ENCODE data around the gene CACNB2.
"Not testable (repeated sequence)": the region's sequence is repeated elsewhere in the genome, so short reads cannot be mapped to it uniquely, and the experiment has no call there.

Gene CACNB2

DNA sequence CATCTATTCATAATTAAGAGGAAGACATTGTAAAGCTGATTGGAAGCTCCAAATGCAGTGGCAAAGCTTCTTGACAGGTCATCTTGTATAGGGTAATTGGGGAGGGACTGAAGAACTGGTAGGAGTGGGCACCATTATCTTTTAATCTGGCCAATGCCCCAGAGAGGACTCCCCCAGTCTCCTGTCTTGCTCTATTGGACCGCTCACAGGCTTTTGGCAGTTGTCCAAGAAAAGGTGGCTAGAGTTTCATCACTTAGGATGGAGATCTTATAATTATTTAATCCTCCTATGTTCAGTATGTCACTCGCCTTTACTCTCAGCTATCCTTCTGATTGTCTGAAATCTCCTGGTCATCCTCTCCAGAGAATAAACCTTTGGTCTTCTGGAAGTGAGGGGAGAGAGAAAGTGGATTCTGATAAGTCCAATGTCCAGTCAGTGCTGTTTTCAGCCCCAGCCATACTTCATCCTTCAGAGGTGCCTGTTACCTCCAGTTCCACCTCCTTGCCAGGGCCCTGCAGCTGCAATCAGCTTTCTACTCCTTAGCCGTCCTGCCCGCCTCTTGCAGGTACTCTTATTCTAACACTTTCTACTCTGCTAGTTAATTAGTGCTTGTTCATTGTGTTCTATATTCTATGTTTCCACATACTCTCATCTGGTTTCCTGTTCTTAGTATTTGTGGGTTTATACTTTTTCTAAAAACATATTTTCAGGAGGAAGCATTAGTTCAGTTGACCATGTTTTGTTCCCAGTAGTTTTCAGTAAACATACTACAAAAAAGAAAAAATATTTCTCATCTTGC is 269.6 kb downstream of the CACNB2 start:
- no peak for DNase-seq

DNA sequence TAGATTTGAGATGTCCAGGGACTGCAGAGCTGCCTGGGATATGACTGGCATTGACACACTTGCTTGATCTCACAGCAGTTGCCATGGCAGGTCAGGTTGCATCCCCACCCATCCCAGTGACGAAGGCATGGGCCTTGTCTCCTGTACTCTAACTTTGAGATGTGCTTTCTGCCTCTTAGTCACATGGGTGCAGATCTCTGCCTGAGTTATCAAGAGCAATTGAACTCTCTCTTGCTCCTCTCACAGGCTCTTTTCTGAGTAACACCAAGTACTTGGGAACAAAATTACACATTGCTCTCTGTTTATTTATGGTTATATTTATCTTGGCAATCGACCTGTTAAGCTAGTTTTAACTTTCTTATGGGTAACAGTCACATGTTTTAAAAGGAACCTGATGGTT is 273.8 kb downstream of the CACNB2 start:
- DNase-seq = no peak

DNA sequence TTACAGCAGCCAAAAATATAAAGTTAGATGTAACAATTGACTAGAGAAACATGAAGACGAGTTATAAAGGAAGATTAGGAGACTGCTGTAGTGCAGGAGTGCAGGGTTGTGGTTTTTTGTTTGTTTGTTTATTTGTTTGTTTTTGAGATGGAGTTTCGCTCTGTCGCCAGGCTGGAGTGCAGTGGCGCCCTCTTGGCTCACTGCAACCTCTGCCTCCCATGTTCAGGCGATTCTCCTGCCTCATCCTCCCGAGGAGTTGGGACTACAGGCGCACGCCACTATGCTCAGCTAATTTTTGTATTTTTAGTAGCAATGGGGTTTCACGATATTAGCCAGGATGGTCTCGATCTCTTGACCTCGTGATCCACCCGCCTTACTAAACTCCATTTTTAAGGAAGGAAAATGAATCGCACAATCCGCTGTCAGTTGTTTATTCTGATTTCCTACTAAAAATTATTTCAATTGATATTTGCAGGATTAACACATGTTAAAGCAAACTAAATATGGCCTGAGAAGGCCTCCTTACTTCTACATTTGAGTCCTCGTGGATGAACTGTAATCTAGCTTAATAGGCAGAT is 277.8 kb downstream of the CACNB2 start:
- DNase-seq = no peak

DNA sequence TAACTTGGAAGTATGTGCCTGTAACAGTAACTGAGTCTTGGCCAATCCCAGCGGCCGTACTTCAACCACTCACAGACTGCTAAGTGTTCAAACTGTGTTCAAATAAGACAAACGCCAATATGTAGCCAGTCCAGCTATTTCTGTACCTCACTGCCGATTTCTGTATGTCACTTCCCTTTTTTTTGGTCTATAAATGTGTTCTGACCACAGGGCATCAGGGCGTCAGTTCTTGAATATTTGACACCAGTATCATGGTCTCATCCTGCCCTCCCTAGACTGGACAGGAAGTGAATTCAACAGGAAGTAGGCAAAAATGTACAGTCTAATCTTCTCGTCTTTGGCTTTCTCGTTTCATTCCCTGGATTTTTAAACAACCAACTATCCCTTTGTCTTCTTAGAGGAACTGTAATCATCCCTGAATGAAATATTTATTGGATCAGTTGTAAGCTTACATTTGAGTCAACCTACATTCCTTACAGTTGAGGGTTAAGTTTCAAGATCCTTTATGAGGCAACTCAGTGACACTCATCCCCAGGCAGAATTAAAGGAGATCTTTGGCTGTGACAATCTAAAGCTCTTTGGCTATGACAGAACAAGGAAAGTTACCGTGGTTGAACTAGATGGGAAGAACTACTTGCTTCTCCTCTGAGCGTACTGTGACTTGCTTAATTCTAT is 278.5 kb downstream of the CACNB2 start:
- DNase-seq = no peak

DNA sequence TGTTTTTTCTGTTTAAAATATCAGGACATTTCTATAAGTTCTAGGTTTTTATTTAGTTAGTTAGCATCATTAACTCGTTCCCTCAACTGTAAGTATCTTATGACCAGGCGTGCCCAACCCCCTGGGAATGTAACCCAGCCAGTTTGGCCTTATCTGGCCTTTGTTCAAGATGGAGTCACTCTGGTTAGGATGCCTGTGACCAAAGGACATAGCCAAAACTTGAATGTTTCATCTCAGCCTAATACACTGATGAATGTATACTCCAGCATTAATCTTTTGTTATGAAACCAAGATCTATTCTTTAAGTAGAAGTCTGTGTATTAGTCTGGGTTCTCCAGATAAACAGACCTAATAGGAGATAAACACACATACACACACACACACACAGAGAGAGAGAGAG is 279.7 kb downstream of the CACNB2 start:
- DNase-seq = no peak

DNA sequence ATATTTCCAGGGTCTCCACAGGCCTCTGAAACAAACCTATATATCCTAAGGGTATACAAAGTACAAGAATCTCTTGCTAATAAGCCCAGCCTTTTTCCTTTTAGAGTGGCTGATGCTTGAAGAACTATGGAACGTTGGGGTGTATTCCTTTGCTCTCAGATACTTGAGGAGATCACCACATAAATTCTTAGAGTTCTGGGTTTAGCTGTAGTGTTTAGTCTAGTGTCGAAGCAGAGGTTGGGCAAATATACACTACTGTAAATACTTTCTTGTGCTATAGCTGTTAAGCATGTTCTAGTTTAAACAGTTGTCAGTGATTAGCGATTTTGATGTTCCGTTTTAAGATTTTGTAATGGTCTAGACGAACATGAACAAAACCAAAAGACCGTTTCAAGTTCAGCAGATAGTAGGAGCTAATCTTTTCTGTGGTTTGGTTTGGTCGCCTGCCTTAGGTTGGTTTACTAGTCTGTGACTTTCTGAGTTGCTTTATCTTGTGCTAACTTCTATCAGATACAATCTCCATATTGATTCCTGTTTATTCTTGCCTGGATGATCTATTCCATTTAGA is 281.6 kb downstream of the CACNB2 start:
- DNase-seq = no peak

DNA sequence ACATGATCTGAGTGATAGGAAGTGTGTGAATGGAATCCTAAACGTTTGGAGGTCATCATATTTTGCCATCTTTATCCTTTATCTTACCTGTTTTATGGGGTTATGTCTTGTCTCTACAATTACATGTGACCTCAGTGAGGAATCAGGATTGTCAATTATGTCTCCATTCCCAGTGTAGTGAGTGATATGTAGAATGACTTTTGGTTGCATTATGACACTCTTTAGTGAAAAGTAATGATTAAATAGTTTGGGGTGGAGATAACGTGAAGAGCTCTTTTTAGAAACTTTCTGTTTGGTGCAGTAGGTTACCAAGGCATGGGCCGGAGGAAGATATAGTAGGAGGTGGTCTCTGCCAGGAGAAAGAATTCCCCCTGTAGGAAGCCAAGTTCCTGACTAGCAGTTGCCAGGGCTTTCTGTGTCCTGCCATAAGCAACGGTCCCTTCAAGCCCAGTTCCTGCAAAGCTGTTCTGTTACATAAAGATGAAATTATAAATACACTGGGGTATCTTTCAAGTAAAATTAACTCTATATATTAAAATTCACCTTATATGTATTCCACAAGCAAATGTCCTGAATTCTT is 282.9 kb downstream of the CACNB2 start:
- no peak for DNase-seq

DNA sequence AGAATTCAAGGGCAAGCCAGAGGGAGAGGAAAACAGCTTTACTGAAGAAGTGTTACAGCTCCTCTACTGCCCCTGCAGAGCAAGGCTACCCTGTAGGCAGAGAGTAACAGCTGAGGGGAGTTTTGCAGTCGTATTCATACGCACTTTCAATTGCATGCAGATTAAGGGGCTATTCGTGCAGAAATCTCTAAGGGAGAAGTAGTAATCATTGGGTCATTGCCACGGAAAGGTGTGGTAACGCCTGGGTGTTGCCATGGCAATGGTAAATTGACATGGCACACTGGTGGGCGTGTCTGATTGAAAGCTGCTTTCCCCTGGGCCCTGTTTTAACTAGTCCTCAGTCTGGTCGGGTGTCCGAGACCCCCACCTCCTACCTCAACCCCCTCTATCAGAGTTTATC is 284.0 kb downstream of the CACNB2 start:
- no peak for DNase-seq

DNA sequence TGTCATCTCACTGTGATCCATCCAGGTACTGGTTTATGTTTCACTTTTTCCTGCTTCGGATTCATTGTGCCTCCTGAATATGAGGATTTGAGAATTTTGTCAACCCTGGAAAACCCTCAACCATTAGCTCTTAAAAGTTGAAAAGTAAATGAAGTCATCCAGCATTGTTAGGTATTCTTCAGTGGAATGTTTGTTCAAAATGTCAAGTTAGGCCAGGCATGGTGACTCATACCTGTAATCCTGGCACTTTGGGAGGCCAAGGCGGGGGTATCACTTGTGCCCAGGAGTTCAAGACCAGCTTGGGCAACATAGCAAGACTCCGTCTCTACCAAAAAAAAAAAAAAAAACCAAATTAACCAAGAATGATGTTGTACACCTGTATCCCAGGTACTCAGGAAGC is 289.1 kb downstream of the CACNB2 start:
- no peak for DNase-seq

DNA sequence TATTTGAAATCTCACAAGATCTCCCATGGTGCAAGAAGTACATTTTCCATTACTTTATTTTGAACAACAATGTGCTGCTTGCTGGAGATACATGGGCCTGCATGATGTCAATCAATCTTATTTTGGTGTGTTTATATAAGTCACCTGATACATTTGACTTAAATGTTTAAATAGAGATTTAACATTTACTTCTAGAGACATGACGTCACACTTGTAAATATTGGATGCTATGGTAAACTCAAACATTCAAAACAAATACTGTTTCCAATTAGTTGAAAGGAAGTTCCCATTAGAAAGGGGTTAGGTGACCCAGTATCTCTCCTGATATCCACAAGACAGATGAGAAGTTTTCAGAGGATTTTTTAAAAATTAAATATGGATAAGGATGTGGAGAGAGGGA is 296.7 kb downstream of the CACNB2 start:
- DNase-seq = no peak

DNA sequence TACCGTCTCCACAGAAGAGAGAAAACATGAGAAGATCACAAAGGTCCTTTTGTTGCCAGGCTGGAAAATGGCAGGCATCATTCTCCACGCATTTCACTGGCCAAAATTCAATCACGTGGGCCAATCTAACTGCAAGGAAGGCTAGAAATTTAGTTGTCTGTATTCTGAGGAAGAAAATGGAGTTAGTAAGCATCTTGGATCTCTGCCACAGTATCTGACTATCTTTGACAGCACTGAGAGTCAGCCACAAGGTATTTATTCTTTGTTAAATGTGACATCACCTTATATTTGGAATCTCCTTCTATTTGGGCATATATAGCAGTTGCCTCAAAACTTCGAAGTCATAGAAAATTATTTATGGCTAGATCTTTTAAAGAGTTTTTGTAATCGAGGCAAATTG is 297.3 kb downstream of the CACNB2 start:
- no peak for DNase-seq

DNA sequence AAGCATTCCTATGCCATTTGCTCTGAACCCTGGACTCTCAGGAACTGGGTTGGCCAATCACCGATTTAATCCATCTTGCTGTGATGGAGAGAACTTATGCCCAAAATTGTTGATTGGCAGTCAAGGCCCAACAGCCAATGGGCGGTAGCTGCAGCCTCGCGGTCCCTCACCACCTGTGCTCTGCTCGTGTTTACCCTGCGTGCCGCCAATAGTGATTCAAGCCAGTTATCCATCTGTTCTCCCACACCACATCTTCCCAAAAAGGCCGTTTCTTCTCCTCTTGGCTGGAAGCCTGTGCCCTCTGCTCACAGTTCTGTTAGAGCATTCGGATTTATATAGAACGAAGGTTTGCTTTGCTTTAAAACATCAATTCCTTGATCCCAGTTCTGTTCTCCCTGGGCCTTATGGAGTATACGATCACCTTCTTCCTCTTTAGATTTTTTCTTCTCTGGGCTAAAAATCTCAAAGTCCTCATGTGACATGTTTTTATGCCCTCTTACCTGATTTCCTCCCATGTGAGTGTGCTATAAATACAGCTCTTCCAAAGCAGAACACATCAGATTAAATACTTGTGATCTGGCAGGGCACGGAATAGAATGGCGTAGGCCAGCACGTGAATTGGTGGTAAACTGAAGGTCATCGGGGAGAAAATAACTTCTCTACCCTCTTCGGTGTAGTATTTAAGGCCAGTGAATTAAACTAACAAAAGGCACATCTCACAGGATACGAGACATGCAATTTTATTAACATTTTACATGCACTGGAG is 298.3 kb downstream of the CACNB2 start:
- DNase-seq = no peak

DNA sequence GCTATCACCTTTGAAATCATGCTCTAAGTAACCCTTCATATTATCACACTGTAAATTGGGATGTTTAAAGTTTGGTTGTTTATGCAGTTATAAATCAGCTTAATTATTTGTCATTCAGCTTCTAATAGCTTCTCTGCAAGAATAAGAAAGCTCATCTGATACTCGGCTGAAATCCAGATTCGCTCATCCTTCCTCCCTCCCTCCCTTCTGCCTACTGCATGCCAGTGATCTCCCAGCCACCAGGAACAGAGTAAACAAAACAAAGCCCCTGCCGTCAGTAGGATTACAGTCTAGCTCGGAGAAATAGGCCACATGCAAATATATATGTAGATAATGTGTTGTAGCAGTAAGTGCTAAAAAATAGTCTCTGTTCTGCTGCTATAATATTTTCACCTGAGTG is 299.4 kb downstream of the CACNB2 start:
- DNase-seq = no peak

DNA sequence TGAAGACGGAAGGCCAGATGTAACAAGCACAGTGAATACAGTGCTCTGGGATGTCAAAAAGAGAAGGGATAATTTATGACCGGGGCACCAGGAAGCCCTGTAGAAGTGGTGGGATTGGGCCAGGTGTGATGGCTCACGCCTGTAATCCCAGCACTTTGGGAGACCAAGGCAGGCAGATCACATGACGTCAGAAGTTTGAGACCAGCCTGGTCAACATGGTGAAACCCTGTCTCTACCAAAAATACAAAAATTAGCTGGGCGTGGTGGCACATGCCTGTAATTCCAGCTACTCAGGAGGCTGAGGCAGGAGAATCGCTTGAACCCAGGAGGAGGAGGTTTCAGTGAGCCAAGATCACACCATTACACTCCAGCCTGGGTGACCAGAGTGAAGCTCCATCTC is 305.4 kb downstream of the CACNB2 start:
- DNase-seq = not testable (repeated sequence)

DNA sequence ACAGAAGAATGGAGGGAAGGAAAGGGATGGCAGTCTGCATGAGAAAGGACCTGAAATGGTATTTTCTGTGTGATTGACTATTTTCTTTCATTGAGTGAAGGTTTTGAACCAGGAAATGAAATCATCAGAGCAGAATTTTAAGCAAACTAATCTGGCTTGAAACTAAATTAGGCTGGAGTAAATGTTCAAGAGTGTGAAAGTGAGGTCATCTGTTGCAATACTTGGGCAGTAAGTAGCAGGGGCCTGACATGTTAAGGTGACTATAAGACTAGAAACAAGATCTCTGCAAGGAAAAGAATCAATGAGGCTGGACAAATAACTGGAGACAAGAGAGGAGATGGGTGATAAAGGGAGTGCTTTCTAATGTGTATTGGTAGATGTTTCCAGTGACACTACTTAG is 306.0 kb downstream of the CACNB2 start:
- no peak for DNase-seq

DNA sequence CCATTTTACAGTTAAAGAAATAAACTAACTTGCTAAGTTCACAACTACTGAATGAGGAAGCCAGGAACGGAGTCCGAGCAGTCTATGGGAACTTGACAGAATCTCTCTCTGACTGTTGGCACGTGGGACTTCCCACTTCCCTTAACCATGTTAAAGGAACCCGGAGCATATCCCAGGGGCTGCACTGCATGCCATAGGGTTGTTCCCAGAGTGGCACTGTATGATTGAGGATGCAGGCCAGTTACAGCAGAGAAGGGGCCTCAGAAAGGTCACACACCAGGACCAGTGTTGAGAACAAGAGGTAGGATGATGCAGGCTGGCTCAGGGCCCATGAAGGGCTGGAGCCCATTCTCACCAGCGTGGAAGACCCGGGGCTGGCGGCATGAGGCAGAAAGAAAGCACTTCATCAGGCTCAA is 309.4 kb downstream of the CACNB2 start:
- no peak for DNase-seq

DNA sequence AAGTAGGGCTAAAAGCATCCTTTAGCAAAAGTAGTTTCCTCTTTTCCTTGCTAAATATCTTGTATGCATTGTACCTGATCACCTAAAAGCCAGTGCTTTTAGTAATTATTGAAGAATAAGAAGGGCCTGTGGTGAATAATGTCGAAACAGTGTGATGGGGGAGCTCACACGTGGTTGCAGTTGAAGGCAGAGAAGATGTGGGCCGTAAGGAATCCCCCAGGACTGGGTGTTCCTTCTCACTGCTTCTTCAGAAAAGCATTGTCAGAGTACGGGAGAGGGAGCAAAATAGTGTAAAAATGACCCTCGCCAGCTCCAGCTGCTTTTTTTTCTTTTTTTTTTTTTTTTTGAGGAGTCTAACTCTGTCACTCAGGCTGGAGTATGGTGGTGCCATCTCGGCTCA is 310.1 kb downstream of the CACNB2 start:
- no peak for DNase-seq

DNA sequence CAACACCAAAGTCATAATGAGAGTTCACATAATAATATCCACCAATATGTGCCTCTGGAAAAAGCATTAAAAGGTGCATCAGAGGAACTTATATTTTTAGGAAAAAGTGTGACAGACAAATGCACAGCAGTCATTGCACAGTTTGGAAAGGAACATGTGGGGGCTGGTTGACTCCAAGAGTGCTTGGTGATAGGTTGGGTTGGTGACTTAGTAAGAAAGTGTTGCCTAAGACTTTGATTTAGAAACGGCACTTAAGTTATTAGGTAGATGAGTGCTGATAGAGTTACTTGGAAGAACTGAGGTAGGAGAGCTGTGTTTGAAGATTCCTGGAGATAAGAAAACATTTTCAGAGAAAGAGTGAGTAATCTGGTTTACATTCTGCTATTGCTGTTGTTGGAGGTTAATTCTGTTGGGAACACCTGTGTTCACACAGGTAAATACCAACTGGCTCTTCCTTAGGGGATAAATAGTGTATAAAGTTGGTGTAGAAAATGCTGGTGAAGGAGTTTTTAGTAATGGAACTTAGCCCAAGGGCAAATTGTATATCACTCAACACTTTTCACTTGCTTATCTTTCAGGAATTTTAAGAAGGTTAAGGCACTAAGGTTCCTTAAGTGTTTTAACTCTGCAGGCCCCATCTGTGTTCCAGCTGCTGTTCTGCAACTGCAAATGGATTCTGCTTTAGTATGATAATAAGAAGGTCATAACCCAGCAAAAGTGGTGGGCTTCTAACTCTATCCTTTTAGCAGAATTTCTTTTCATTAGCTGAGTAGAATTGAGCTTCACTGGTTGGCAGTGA is 315.1 kb downstream of the CACNB2 start:
- DNase-seq = no peak

DNA sequence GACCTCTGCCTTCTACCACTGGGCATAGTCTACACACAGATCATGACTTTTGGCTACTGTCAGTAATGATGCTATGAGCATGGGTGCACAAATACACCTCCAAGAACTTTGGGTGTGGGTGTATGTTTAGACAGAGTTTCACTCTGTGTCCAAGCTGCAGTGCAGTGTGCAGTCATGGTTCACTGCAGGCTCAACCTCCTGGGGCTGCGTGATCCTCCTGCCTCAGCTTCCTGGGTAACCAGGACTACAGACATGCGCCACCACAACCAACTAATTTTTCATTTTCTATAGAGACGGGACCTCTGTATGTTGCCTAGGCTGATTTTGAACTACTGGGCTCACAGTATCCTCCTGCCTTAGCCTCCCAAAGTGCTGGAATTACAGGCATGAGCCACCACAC is 316.8 kb downstream of the CACNB2 start:
- no peak for DNase-seq

DNA sequence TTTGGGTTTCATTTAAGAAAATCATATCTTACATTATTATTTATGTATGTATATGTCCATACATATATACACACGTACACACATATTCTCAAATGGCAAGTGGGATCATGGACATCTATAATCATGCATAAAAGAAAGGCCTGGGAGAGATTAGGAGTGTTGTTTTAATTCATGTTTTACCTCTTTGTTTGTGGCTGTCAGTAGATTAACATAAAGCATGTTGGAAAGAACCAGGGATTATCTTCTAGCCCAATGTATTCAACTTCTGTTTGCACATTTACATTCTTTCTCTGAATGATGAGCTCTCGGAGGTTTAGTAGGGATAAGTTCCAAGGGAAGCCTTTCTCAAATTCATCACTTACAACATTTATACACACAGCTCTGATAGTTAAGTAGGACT is 319.8 kb downstream of the CACNB2 start:
- no peak for DNase-seq

DNA sequence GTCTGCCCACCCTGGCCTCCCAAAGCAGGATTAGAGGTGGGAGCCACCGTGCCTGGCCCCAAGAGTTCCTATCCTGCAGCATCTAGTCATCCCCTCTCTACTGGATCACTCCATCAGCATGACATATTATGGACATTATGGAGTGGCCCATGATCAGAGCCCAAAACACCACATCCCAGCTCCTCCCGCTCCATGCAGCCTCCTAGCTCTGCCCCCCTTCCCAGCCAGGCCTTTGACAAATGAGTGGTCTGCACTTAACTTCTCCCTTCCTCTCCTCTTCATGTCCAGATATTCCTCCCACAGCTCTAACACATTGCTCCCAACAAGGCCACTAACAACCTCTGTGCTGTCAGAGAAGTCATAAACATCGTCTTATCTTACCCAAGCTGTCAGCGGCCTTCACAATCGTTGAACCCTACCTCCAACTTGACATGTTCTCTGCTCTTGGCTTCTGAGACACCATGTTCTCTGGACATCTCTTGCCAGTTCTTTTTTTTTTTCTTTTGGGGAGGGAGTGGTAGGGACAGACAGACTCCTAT is 323.5 kb downstream of the CACNB2 start:
- no peak for DNase-seq

DNA sequence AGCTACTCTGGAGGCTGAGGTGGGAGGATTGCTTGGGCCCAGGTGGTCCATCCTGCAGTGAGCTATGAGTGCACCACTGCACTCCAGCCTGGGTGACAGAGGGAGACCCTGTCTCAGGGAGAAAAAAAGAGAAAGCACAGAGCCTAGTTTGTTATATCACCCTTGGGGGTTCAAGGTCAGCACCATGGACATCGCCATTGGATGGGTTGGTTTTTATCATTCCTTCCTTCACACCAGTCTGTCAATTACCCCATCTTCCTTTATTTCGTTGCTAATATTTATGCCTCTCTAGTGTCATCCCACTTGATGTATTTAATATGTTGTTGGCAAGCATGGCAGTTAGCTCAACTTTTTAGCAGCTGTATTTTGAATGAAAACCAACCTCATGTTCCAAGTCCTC is 328.9 kb downstream of the CACNB2 start:
- no peak for DNase-seq
